ENCODE results near the gene CREB3L1.

The CREB3L1 gene

DNA sequence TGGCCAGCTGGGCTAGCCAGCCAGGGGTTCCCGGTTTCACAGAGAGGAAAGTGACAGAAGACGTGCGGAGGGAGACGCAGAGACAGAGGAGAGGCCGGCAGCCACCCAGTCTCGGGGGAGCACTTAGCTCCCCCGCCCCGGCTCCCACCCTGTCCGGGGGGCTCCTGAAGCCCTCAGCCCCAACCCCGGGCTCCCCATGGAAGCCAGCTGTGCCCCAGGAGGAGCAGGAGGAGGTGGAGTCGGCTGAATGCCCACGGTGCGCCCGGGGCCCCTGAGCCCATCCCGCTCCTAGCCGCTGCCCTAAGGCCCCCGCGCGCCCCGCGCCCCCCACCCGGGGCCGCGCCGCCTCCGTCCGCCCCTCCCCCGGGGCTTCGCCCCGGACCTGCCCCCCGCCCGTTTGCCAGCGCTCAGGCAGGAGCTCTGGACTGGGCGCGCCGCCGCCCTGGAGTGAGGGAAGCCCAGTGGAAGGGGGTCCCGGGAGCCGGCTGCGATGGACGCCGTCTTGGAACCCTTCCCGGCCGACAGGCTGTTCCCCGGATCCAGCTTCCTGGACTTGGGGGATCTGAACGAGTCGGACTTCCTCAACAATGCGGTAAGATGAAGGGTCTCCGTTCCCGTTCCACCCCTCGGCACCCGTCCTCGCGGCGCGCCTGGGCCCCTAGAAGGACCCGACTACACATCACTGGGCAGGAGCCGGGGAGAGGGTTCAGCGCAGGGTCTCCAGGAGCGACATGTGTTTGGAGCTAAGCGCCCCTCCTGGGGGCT is at the start of gene CREB3L1:
CREB3L1 (plus strand) TSS at position 41 of the 765 bp plus-strand sequence; CDS start at position 491, 450 bp downstream.
- DNase-seq (ENCODE audit: low read depth) = no peak

DNA sequence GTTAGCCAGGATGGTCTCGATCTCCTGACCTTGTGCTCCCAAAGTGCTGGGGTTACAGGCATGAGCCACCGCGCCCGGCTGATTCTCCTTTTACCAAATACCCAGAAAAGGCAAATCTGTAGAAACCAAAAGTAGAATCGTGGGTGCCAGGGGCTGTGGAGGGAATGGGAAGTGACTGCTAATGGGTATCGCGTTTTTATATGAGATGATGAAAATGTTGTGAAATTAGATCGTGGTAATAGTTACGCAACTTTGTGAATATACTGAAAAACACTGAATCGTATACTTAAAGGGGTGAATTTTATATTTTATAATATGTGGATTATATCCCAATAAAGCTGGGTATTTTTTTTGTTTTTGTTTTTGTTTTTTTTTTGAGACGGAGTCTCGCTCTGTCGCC is 48.2 kb upstream of the CREB3L1 start:
- DNase-seq (ENCODE audit: low read depth) = no peak

DNA sequence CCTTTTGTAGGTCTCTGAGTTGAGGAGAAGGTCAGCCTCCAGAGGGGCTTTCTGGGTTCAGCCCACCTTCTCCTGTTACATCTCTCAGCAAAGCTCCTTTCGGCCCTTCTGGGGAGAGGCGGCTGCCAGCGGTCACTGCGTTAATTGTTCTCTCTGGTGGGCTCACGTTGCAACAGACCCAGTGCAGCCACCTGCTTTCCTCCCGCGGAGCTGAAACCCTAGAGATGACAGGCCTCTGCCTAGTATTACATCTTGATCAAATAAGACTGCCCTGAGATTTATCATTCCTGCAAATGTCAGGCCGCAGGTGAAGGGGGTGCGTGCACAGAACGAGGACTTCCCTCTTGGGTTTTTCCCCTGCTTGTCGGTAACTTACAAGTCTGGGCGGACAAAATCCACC is 43.2 kb upstream of the CREB3L1 start:
- DNase-seq (ENCODE audit: low read depth) = no peak

DNA sequence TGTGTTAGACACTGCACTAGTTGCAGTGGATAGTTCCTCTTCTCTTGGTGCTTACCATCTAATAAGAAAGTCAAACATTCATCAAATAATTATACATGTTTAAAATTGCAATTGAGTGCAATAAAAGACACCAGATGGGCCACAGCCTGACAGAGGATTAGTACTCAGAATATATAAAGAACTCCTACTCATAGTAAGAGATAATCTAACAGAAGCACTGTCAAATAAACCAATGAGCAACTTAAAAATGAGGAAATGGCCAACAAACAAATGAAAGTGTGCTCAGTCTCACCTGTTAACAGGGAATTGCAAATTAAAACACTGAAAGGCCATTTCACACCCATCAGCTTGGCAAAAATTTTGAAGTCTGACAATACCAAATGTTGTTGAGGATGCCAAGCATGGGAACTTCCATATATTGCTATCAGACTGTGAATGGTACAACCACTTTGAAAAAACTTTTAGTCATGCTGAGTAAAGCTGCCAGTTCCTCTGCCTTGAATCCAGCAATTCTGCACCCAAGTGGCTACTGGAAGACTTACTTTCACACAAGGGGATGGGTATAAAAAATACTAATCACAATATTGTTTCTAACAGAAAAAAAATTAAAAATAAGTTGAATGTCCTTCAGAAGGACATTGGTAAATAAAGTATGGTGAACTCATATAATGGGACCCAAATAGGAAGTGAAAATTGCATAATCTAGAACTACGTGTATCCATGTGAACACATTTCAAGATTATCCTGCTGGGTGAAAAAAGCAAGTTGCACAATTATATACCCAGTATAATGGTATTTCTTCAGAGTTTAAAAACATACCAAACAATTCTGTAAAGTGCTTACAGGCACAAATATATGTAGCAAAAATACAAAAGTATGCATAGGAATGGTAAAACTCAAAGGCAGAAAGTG is 41.4 kb upstream of the CREB3L1 start:
- DNase-seq (ENCODE audit: low read depth) = no peak

- no peak for DNase-seq (ENCODE audit: low read depth)
Observed at GRCh38 chr11:46236918-46237247, 40.6 kb upstream of the CREB3L1 start.

DNA sequence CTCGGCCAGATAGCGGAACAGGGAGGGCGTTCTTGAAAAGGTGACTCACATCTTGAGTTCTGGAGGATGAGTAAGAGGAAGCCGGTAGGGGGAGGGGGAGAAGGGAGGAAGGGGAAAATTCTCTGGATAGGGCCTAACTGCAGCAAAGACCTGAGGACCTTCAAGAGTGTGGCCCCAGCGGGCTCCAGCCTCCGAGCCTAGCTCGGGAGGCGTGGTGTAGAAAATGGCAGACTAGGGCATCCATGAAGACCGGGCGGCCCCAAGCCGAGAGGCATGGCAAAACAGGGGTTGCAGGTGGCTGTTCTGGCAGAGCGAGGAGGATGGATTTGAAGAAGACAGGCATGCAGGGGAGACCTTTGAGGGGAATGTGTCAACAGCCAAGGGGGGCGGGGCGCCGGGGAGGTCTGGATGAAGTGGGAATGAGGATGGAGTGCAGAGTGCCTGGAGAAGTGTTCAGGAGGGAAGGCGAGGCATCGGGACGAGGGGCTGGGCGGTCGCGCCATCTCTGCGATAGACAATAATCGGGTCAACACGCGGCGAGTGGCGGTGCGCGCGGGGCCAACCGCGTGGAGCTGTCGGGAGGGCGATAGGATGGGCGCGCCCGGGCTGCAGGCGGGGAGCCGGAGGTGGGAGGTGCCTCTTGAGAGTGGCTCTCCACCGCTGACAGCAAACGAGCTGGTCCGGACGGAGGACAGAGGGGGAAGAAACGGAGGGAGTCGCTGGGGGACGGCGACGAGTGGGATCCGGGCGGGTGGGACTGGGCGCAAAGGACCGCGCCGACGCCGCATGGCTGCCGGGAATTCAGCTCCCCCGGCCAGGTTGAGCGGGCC is 40.0 kb upstream of the CREB3L1 start:
- peak; percentile 38 for DNase-seq (ENCODE audit: low read depth)

- peak; percentile 51 for DNase-seq (ENCODE audit: low read depth)
Observed at GRCh38 chr11:46238078-46238966, 39.1 kb upstream of the CREB3L1 start.

DNA sequence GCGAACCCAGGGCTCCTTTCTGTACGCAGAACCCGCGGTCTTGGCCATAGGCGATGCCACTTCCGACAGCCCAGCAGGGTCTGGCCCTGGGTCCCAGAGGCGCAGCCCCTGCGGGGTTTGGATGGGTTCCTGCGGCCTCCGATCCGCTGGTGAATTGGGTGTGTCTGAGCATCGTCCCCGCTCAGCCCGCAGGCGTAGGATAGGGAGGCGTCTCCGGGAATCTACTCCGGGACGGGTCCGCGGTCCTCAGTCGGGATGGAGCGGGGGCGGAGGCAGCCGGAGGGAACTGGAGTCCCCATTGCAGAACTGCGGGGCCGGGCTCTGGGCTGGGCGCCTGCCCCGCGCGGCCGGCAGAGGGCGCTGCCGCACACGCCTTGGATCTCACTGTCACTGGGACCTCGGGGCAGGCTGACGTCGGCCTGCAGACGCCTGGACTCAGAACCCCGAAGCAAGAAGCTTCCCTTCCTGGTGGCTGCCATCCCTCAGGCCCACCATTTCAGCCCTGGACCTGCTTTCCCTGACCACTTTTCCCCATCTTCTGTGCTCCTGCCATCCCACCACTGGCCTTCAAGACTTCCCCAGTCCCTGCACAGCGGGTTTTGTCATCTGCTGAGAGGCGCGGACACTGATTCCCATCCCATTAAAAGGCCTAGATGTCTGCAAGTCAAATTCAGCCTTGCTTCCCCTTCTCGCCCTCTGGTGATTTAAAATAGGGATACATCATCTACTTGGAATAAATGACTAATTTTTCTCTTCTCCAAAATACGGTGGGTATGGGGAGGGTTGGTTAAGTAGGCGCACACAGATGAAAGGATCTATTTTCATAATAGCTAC is 38.3 kb upstream of the CREB3L1 start:
- peak; percentile 70 for DNase-seq (ENCODE audit: low read depth)

DNA sequence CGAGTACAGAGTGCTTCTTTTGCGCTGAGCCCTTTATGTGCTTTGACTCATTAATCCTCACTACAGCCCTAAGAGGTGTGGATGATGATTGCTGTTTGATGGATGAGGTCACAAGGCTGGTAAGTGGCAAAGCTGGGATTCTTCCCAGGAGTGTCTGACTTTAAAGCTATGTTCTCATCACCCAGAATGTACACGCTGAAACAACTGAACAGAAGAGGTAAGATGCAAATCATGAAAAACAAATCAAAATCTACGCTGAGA is 37.7 kb upstream of the CREB3L1 start:
- no peak for DNase-seq (ENCODE audit: low read depth)

- DNase-seq (ENCODE audit: low read depth) = no peak
Observed at GRCh38 chr11:46240371-46240770, 37.1 kb upstream of the CREB3L1 start.

- DNase-seq (ENCODE audit: low read depth) = no peak
Observed at GRCh38 chr11:46240861-46241260, 36.6 kb upstream of the CREB3L1 start.

GRCh38 chr11:46242041-46242951 is 35.2 kb upstream of the CREB3L1 start:
- no peak for DNase-seq (ENCODE audit: low read depth)

DNA sequence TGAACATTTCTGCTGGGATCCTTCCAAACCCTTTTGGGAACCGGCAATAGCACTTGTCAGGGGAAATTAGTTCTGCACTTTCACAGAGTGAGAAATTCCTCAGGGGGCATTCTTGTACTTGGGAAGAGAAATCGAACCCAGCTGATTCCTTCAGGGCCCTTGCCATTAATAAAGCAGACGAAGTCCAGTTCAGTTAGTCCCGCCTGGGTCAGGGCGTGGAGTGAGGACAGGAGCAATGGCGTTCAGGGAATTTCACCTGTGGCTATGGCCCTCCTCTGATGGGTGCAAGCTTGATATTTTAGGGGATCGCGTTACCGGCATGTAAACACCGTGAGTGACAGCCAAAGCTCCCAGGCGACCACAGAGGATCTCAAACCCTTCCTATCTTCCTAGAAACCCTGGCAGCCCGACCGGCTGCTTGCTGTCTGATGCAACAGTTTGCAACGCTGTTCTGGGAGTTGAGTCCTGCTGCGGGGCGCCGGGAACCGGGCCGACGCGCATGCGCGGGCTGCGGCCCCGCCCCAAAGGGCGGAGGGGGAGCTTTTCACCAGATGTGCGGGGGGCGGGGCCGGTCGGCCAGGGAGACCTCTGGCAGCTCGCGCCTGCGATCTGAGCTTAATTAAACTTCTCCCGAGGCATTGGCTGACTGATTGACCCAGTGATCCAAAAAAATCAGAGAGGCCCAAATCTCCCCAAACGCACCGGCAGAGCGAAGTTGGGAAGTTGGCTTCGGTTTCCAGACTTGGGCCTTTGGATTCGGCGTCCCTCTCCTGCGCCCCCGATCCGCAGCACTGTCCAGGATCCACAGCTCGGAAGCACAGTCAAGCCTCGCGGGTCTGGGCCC is 34.3 kb upstream of the CREB3L1 start:
- DNase-seq (ENCODE audit: low read depth) = peak; percentile 86

GRCh38 chr11:46243796-46244109 is 33.7 kb upstream of the CREB3L1 start:
- DNase-seq (ENCODE audit: low read depth) = no peak

- DNase-seq (ENCODE audit: low read depth) = no peak
Observed at GRCh38 chr11:46246521-46246920, 30.9 kb upstream of the CREB3L1 start.

DNA sequence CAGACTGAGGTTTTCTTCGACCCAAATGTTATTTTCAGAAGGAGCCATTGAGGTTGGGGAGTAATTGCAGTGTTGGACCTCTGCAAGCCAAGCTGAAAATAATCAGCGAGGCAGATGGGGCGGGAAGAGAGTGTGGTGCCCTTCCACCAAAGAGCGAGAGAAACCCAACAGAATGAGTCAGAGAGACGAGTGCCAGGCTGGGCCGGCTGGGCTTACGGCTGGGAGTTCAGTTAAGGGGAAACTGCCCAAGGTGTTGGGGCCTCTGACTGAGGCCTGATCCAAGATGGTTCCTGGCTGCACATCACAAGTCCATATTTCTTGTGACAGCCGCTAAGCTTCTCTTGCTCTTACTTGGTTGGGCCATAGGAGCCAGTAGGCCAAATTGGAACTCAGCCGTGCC is 30.4 kb upstream of the CREB3L1 start:
- no peak for DNase-seq (ENCODE audit: low read depth)

- DNase-seq (ENCODE audit: low read depth) = no peak
Observed at GRCh38 chr11:46247659-46248058, 29.8 kb upstream of the CREB3L1 start.

DNA sequence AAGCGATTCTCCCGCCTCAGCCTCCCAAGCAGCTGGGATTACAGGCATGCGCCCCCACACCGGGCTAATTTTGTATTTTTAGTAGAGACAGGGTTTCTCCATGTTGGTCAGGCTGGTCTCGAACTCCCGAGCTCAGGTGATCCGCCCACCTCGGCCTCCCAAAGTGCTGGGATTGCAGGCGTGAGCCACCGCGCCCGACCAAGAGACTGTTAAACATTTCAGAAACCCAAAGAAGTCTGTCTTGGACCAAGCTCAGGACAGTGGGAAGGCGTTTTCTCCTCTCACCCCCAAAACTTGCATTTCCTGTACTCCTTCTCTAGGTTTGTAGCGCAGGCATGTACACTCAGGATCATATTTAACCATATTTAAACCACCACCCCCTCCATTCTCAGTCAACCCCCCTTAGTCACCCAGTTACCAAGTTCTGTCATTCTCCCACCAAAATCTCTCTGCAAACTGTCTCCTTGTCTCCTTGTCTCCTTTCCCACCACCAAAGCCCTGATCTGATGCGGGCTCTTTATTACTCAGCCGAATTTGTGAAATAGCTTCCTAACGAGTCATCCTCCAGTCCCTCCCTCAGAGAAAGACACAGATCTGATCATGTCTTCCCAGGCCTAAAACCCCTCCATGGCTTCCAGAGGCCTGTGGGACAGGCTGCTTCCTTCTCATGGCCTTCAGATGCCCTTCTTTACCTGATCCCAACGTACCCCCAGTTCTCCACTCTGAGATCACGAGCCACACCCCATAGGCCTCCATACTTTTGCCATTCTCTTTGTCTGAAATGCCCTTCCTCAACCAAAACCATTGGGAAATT is 29.0 kb upstream of the CREB3L1 start:
- DNase-seq (ENCODE audit: low read depth) = no peak

Measured in activated T-helper 9 cell treated with anti-CD3 and anti-CD28 coated beads, Interleukin-2, amount 50 U/mL, for 16 hours (primary cell).